ENCODE results near the gene DENR. TPM values are rescaled to one million over a fixed set of nuclear protein-coding genes. Genes with fewer than 3 reads are reported as not detected.
A peak's percentile ranks its signal among the peaks of the same experiment; 100 is the strongest.
"Not testable (repeated sequence)": the region's sequence is repeated elsewhere in the genome, so short reads cannot be mapped to it uniquely, and the experiment has no call there.

The DENR gene, protein sequence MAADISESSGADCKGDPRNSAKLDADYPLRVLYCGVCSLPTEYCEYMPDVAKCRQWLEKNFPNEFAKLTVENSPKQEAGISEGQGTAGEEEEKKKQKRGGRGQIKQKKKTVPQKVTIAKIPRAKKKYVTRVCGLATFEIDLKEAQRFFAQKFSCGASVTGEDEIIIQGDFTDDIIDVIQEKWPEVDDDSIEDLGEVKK
- 10 to 100 TPM; 56.3 to 57.2 TPM for total RNA-seq

DNA sequence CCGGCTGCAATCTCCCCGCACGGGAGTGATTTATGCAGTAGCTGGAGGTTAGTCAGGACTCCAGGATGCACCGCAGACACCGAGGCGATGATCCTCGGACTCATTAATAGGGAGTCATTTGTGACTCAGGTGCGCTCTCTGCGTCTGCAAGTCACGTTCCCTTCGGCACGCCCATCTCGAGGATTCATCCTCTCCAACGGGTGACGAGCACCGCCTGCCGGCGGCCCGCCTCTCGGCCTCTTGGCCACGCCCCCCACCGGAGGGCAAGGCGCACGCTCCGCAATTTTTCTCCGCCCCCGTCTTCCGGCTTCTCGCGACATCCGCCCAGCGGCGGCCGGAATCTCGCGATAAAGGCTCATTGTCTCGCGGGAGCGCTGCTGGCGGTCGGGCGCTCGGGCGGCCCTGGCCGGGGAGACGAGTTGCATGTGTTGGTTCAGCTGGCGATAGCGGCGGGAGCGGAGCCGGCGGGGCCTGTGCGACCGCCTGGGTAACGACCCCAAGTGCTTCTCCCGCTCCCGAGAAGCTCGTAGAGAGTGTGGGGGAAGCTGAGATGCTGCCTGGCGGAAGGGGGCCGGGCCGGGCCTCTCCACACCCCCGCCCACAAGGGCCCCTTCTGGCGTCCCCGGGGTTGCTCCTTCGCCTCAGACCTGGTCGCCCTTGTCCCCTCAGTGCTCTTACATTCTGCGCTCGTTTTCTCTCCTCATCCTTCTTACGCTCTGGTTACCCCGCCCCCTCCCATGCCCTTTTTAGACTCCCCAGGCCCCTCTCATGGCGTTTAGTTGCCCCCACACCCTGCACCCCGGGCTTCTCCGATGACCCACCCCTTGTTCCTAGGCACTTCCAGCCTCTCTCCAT lies at the start of gene DENR:
Gene DENR, plus strand, starts transcription at position 361 of the 855 bp plus-strand sequence. CDS start 878 bp downstream, outside the sequence.
- POLR2A ChIA-PET: interaction anchor here (0.6 to 1.9 kb wide), 9 partner anchors 11 to 252 kb away, joined by 3 to 7 read pairs (median 4); partner anchors contain the start of genes KNTC1, RSRC2 and ZCCHC8
- Mint-ChIP-seq H3K4me1 (ENCODE audit: low read depth) (peaks cover 44% of the 10 kb centered on the region), H3K4me3 (peak within 1 kb of the TSS; percentile 94), H3K27me3 (no peaks in the 10 kb centered on the region), H3K36me3 (ENCODE audit: low read depth) (peaks cover 37% of the 10 kb centered on the region), H3K27ac (peak within 1 kb of the TSS; percentile 96), H3K9me3 (no peaks in the 10 kb centered on the region)
- TF ChIP-seq, protein P1, sequence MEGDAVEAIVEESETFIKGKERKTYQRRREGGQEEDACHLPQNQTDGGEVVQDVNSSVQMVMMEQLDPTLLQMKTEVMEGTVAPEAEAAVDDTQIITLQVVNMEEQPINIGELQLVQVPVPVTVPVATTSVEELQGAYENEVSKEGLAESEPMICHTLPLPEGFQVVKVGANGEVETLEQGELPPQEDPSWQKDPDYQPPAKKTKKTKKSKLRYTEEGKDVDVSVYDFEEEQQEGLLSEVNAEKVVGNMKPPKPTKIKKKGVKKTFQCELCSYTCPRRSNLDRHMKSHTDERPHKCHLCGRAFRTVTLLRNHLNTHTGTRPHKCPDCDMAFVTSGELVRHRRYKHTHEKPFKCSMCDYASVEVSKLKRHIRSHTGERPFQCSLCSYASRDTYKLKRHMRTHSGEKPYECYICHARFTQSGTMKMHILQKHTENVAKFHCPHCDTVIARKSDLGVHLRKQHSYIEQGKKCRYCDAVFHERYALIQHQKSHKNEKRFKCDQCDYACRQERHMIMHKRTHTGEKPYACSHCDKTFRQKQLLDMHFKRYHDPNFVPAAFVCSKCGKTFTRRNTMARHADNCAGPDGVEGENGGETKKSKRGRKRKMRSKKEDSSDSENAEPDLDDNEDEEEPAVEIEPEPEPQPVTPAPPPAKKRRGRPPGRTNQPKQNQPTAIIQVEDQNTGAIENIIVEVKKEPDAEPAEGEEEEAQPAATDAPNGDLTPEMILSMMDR (IDR thresholded peaks at IDR 0.05): peak; percentile 24
- DNase-seq (peak; percentile 99), ATAC-seq (peak; percentile 96)
- CTCF ChIA-PET: interaction anchor here (0.6 to 1.5 kb wide), 7 partner anchors 9 to 353 kb away, joined by 3 to 13 read pairs (median 3); no protein-coding TSS in a partner anchor
- intact Hi-C loops (cut with micrococcal nuclease): loop anchor here (5.0 kb wide), 1 partner anchor 105 kb away; no protein-coding TSS in a partner anchor

DNA sequence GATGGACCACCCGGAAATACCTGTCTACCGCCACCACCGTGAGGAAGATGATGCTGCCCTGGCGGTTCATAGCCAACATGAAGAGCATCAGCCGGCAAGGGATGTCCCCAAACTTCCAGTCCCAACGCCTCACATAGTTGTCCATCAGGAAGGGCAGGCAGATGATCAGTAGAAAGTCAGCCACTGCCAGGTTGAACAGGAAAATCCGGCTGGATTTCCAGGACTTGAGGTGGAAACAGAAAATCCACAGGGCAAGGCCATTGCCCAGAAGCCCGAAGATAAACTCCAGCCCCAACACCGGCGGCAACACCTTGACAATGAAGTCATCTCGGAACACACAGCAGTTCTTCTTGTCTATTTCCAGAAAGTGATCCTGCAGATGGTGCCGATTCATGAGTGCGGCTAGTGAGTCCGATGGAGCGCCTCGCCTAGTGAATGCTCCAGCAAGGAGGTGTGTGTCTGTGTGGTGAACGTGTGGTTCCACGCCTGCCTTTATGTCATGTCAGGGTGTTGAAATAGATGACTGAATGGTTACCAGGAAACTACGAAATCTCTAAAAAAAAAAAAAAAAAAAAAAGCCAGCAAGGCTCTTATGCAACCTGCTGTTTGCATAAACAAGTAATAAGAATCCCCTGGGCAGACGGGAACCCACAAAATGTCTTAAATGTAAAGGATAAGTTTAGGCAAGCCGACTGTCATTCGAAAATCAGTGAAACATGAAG lies 49.6 kb upstream of the DENR start, which contains the start of gene HCAR2:
Gene HCAR2, minus strand, starts transcription at position 468 of the 722 bp plus-strand sequence. Its CDS starts 74 bp downstream, at position 394.
- H3K9me3 Mint-ChIP-seq; H3K27ac Mint-ChIP-seq; CTCF ChIA-PET; H3K4me3 Mint-ChIP-seq; POLR2A ChIA-PET; H3K27me3 Mint-ChIP-seq; DNase-seq; H3K4me1 Mint-ChIP-seq (ENCODE audit: low read depth); intact Hi-C loops (cut with micrococcal nuclease); ATAC-seq; H3K36me3 Mint-ChIP-seq (ENCODE audit: low read depth): not testable (repeated sequence)

DNA sequence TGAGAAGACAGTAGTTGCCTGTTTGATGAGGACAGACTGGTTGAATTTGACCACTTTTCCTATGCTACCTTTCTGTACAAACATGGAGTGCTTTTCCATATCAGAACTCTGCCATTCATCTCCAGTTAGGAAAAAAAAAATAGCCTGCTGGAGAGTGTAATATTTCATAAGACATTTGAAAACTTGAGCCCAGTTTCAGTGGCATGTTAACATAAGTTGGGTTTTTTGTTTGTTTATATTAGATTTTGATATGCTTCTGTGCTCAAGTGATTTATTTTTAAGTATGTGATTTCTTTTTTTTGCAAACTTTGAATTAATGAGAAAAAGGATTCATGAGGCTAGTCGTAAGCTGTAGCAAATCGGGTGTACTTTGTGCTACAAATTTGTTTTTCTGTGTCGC lies 48.8 kb upstream of the DENR start:
- intact Hi-C loops (cut with micrococcal nuclease); CTCF ChIA-PET; H3K36me3 Mint-ChIP-seq (ENCODE audit: low read depth); ATAC-seq; H3K4me3 Mint-ChIP-seq; DNase-seq; POLR2A ChIA-PET; H3K27me3 Mint-ChIP-seq; H3K4me1 Mint-ChIP-seq (ENCODE audit: low read depth); H3K9me3 Mint-ChIP-seq; H3K27ac Mint-ChIP-seq: not testable (repeated sequence)

DNA sequence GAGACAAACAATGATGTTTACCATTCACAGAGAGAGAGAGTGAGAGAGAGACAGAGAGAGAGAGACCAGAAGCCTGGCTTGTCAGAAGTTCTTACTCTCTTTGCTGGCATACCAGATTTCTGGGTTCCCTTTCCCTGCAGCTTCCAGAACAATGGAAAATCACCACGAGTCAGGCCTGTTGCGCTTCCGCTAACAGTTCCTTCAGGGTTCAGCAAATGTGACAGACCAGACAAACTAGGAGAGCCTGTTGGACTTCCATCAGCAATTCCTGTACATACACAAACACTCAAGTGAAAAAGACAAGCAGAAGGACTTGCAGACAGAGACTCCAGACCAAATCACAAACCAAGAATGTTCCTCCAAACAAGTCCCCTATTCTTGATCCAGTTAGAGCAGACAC lies 43.3 kb upstream of the DENR start:
- not testable (repeated sequence) for H3K36me3 Mint-ChIP-seq (ENCODE audit: low read depth); H3K4me3 Mint-ChIP-seq

DNA sequence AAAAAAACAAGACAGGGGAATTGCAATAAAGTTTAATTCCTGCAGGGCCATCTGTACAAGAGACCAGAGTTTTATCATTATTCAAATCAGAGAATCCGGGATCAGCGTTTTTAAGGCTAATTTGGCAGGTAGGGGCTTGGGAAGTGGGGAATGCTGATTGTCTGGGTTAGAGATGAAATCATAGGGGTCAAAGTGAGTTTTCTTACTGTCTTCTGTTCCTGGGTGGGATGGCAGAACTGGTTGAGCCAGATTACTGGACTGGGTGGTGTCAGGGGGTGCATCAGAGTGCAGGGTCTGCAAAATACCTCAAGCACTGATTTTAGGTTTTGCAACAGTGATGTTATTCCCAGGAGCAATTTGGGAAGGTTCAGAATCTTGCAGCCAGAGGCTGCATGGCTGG lies 42.3 kb upstream of the DENR start:
- CTCF ChIA-PET; intact Hi-C loops (cut with micrococcal nuclease); DNase-seq; POLR2A ChIA-PET; H3K4me3 Mint-ChIP-seq; H3K36me3 Mint-ChIP-seq (ENCODE audit: low read depth); H3K27ac Mint-ChIP-seq; H3K27me3 Mint-ChIP-seq; H3K9me3 Mint-ChIP-seq; ATAC-seq; H3K4me1 Mint-ChIP-seq (ENCODE audit: low read depth): not testable (repeated sequence)

More for the DNA sequence above, 43.3 kb upstream of the DENR start:
- H3K27ac Mint-ChIP-seq; POLR2A ChIA-PET; DNase-seq; H3K27me3 Mint-ChIP-seq; ATAC-seq; H3K9me3 Mint-ChIP-seq; intact Hi-C loops (cut with micrococcal nuclease); CTCF ChIA-PET; H3K4me1 Mint-ChIP-seq (ENCODE audit: low read depth): not testable (repeated sequence)

DNA sequence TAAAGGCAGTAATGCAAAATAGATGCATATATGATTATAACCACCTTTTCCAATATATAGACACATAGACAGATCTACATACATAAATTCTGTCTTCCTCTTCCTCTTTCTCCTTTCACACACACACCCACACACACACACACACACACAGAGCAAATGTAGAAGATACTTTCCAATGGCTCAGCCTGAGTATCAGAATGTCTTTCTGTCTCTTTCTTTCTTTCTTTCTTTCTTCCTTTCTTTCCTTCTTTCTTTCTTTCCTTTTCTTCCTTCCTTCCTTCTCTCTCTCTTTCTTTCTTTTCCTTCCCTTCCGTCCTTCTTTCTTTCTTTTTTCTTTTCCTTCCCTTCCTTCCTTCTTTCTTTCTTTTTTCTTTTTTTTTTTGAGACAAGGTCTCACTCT lies 41.4 kb upstream of the DENR start:
- H3K27ac Mint-ChIP-seq; ATAC-seq; H3K4me3 Mint-ChIP-seq; H3K9me3 Mint-ChIP-seq; CTCF ChIA-PET; intact Hi-C loops (cut with micrococcal nuclease); POLR2A ChIA-PET; H3K4me1 Mint-ChIP-seq (ENCODE audit: low read depth); H3K27me3 Mint-ChIP-seq; H3K36me3 Mint-ChIP-seq (ENCODE audit: low read depth); DNase-seq: not testable (repeated sequence)

DNA sequence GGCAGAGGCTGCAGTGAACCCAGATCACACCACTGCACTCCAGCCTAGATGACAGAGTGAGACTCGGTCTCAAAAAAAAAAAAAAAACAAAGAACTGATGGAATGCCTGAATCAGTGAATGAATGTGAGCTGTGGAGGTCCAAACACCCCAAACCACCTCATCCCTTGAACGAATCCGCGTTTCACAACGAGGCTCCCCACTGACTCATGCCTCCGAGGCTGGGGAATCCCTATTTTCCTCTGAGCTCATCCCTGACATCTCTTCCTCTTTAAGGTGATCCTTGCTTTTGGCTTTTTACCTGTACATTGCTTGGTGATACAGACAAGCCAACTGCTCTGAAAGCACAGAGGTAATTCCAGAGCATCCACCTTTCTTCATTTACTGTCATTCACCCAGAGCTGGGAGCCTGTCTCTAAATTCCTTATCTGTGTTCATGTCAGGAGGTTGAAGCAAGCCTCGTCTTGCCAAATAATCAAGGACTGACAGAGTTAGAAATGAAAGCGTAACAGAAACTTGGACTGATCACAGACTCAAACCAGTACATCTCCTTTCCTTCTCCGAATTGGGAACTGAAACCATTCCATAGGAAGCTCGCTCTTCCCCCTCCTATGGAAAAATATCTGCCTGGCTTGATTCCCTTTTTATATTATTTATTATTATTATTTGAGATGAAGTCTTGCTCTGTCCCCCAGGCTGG lies 39.0 kb upstream of the DENR start:
- H3K27ac Mint-ChIP-seq; H3K9me3 Mint-ChIP-seq; POLR2A ChIA-PET; H3K36me3 Mint-ChIP-seq (ENCODE audit: low read depth); H3K27me3 Mint-ChIP-seq; ATAC-seq; intact Hi-C loops (cut with micrococcal nuclease); H3K4me3 Mint-ChIP-seq; CTCF ChIA-PET; H3K4me1 Mint-ChIP-seq (ENCODE audit: low read depth); DNase-seq: not testable (repeated sequence)

DNA sequence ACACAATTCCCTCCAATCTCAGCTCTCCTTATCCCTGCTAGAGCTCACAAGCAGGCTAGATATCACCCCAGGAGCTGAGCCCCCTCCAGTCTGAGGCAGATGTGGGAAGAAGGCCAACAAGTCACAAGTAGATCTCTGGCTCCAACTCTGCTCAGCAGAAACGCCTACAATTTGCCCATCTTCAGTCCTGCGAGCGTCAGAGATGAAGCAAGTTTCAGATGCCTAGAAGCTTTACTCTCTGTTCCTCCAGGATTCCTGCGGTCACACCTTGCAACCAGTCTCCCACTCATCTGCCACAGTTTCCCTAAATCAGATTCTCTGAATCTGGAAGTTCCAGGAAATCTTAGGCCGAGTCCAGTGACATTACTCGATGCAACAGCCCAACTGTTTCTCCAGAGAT lies 37.4 kb upstream of the DENR start:
- H3K36me3 Mint-ChIP-seq (ENCODE audit: low read depth); H3K27me3 Mint-ChIP-seq; intact Hi-C loops (cut with micrococcal nuclease); ATAC-seq; H3K9me3 Mint-ChIP-seq; CTCF ChIA-PET; H3K4me3 Mint-ChIP-seq; H3K27ac Mint-ChIP-seq; H3K4me1 Mint-ChIP-seq (ENCODE audit: low read depth); POLR2A ChIA-PET; DNase-seq: not testable (repeated sequence)

DNA sequence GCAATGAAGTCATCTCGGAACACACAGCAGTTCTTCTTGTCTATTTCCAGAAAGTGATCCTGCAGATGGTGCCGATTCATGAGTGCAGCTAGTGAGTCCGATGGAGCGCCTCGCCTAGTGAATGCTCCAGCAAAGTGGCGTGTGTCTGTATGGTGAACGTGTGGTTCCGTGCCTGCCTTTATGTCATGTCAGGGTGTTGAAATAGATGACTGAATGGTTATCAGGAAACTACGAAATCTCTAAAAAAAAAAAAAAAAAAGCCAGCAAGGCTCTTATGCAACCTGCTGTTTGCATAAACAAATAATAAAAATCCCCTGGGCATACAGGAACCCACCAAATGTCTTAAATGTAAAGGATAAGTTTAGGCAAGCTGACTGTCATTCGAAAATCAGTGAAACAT lies 36.0 kb upstream of the DENR start, which contains the start of gene HCAR3:
Gene HCAR3, minus strand, starts transcription at position 154 of the 400 bp plus-strand sequence. Its CDS starts 74 bp downstream, at position 80.
- ATAC-seq; H3K27ac Mint-ChIP-seq; H3K9me3 Mint-ChIP-seq; POLR2A ChIA-PET; CTCF ChIA-PET; H3K36me3 Mint-ChIP-seq (ENCODE audit: low read depth); H3K27me3 Mint-ChIP-seq; H3K4me3 Mint-ChIP-seq; DNase-seq; intact Hi-C loops (cut with micrococcal nuclease): not testable (repeated sequence)
- peaks cover 13% of the 10 kb centered on the region for H3K4me1 Mint-ChIP-seq (ENCODE audit: low read depth)
